IPS-18a (cell line): Measurements from ENCODE around the gene ASF1B.

ENCODE experiments used
- H3K27ac ChIP-seq: one replicate; pipeline ENCODE4 v1.5.1; 2013; ENCODE audit warnings: low read length
- H3K27me3 ChIP-seq: one replicate; pipeline ENCODE4 v1.6.1; 2013; ENCODE audit warnings: mild to moderate bottlenecking, low read length; ENCODE audit not compliant: control insufficient read depth, insufficient read depth
- H3K36me3 ChIP-seq: one replicate; pipeline ENCODE4 v1.6.1; 2013; ENCODE audit warnings: low read depth, low read length; ENCODE audit not compliant: control insufficient read depth
- H3K4me1 ChIP-seq: one replicate; pipeline ENCODE4 v1.6.1; 2013; ENCODE audit warnings: low read depth, low read length; ENCODE audit not compliant: control insufficient read depth
- H3K4me3 ChIP-seq: one replicate; pipeline ENCODE4 v1.5.1; 2013; ENCODE audit warnings: low read length
- H3K9ac ChIP-seq: one replicate; pipeline ENCODE4 v1.6.1; 2013; ENCODE audit warnings: mild to moderate bottlenecking, low read length, moderate library complexity
- H3K9me3 ChIP-seq: one replicate; pipeline ENCODE4 v1.6.1; 2013; ENCODE audit warnings: low read depth, low read length; ENCODE audit not compliant: control insufficient read depth

The ASF1B gene

GRCh38 chr19:14113762-14114414 is 22.5 kb downstream of the ASF1B start:
- Histone ChIP-seq H3K27me3 (no peaks in the 10 kb centered on the region), H3K9me3 (no peaks in the 10 kb centered on the region), H3K4me3 (no peak overlapping the region), H3K4me1 (peaks cover 16% of the 10 kb centered on the region), H3K27ac (no peak overlapping the region), H3K36me3 (no peaks in the 10 kb centered on the region), H3K9ac (no peak overlapping the region)

- H3K36me3 ChIP-seq = no peaks in the 10 kb centered on the region
- H3K4me1 ChIP-seq = peaks cover 11% of the 10 kb centered on the region
- H3K4me3 ChIP-seq = no peak overlapping the region
- H3K9ac ChIP-seq = no peak overlapping the region
- no peak overlapping the region for H3K27ac ChIP-seq
- H3K9me3 ChIP-seq = no peaks in the 10 kb centered on the region
- H3K27me3 ChIP-seq = no peaks in the 10 kb centered on the region
Observed at GRCh38 chr19:14112809-14113385, 23.5 kb downstream of the ASF1B start.

DNA sequence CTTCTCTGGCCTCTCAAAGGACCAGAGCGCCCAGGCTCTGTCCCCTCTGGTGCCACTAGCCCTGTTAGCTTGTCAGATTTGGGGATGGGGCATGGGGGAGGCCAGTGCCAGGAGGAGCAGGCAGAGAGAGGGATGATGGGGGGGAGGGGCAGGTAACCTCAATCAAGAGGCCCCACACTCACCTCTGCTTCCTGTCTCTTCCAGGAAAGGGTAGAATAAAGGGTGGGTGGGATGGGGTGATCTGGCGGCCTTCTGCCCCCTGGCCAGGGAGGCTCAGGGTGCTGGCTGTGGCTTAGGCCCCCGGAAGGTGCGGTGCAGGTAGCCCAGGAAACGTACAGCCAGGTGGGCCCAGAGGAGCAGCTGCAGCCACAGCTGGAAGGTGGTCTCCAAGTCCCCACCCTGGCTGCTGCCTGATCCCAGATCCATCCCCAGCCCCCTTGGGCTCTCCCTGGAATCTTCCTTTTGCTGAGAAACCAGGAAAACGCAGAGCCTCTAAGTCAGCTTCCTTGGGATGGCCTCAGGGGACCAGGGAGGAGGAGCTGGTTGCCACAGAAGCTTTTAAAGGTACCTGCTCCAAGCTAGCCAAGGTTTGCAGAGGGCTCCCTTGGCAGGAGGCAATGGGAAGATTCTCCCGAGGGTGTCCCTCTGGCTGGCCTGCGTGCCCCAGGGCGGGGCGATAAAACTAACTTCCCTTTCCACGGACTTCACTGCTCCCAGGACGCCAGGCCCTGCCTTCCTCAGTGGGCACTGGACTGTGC is 24.2 kb downstream of the ASF1B start:
- Histone ChIP-seq H3K27me3 (no peaks in the 10 kb centered on the region), H3K27ac (no peak overlapping the region), H3K36me3 (no peaks in the 10 kb centered on the region), H3K4me3 (no peak overlapping the region), H3K9me3 (no peaks in the 10 kb centered on the region), H3K4me1 (peaks cover 11% of the 10 kb centered on the region), H3K9ac (no peak overlapping the region)

DNA sequence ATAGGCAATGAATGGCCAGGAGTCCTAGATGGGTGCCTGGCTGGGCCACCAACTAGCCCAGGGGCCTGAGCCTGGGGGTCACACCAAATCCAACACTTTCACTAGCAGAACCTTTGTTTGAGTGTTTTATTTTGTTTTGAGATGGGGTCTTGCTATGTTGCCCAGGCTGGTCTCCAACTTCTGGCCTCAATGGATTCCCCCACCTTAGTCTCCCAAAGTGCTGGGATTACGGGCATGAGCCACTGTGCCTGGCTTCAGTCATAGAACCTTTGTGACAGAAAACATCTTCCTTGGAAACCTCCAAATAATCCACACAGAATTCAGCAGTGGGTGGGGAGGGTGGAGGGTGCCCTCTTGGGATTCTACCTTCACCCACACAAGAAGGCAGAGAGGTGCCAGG is 24.9 kb downstream of the ASF1B start:
- H3K36me3 ChIP-seq = no peaks in the 10 kb centered on the region
- H3K27ac ChIP-seq = no peak overlapping the region
- H3K27me3 ChIP-seq = no peaks in the 10 kb centered on the region
- no peaks in the 10 kb centered on the region for H3K9me3 ChIP-seq
- peaks cover 11% of the 10 kb centered on the region for H3K4me1 ChIP-seq
- H3K9ac ChIP-seq = no peak overlapping the region
- H3K4me3 ChIP-seq = no peak overlapping the region

DNA sequence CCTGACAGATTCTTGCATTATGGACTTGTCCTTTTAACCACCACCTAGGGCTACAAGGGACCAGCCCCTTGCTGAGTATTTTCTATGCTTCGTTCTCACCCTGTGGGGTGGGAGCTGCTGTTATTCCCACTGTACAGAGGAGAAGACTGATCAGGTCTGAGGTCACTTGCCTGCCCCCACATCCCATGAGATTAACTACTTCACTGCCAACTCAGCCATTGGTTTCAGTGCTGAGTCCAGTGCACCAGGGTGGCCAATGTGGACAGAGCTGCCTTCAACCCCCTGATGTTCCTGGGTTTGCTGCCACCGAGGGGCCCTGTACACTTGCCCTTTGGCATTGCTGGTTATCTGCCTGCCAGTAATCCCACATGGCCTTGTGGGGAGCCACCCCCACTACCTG is 25.7 kb downstream of the ASF1B start:
- Histone ChIP-seq H3K9me3 (no peaks in the 10 kb centered on the region), H3K9ac (no peak overlapping the region), H3K27me3 (no peaks in the 10 kb centered on the region), H3K36me3 (no peaks in the 10 kb centered on the region), H3K4me1 (peaks cover 11% of the 10 kb centered on the region), H3K27ac (no peak overlapping the region), H3K4me3 (no peak overlapping the region)

- H3K4me1 ChIP-seq = peaks cover 6% of the 10 kb centered on the region
- no peaks in the 10 kb centered on the region for H3K36me3 ChIP-seq
- H3K4me3 ChIP-seq = no peak overlapping the region
- no peak overlapping the region for H3K27ac ChIP-seq
- no peaks in the 10 kb centered on the region for H3K27me3 ChIP-seq
- H3K9me3 ChIP-seq = no peaks in the 10 kb centered on the region
- no peak overlapping the region for H3K9ac ChIP-seq
Observed at GRCh38 chr19:14107581-14108461, 28.6 kb downstream of the ASF1B start.

DNA sequence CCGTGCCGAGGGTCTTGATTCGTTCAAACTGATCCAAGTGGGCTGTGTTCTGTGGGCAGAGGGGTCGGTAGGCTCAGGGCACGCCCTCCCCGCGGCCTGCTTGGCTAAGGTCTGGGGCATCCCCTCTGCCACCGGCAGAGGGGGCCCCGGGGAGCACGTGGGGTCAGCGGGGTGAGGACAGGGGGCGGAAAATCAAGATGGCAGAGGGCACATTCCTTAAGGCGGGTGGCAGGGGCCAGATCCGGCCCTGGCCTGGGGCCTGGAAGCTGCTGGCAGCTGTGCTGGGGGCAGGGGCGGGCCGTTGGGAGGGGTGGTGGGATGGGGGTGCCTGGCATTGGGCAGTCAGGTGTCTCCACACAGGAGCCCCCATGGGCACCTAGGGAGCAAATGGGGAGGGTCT is 29.5 kb downstream of the ASF1B start:
- no peak overlapping the region for H3K4me3 ChIP-seq
- no peaks in the 10 kb centered on the region for H3K9me3 ChIP-seq
- H3K9ac ChIP-seq = no peak overlapping the region
- no peaks in the 10 kb centered on the region for H3K27me3 ChIP-seq
- H3K36me3 ChIP-seq = no peaks in the 10 kb centered on the region
- H3K27ac ChIP-seq = no peak overlapping the region
- H3K4me1 ChIP-seq = no peaks in the 10 kb centered on the region

DNA sequence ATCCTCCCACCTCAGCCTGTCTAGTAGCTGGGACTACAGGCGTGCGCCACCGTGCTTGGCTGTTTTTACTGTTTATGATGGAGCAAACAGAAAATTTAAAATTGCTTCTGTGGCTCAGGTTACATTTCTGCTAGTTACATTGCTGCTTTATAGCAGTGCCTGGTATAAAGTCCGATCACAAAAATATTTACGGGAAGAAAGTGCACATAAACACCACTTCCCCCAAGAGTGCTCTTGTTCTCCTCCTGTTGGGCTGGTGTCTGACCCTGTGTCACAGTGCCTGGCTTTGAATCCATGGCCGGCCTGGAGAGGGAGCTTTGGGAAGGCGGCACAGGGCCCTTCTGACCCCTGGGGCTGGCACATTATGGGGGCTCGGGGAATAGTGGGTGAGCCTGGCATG is 30.7 kb downstream of the ASF1B start:
- Histone ChIP-seq H3K9me3 (no peaks in the 10 kb centered on the region), H3K36me3 (peaks cover 3% of the 10 kb centered on the region), H3K4me3 (no peak overlapping the region), H3K9ac (no peak overlapping the region), H3K27me3 (no peaks in the 10 kb centered on the region), H3K27ac (no peak overlapping the region), H3K4me1 (no peaks in the 10 kb centered on the region)

GRCh38 chr19:14103310-14103709 is 33.1 kb downstream of the ASF1B start:
- H3K9ac ChIP-seq = no peak overlapping the region
- H3K9me3 ChIP-seq = no peaks in the 10 kb centered on the region
- H3K4me3 ChIP-seq = no peak overlapping the region
- H3K27me3 ChIP-seq = no peaks in the 10 kb centered on the region
- no peaks in the 10 kb centered on the region for H3K4me1 ChIP-seq
- no peak overlapping the region for H3K27ac ChIP-seq
- H3K36me3 ChIP-seq = peaks cover 3% of the 10 kb centered on the region

- Histone ChIP-seq H3K9ac (no peak overlapping the region), H3K36me3 (peaks cover 3% of the 10 kb centered on the region), H3K4me3 (no peak overlapping the region), H3K9me3 (no peaks in the 10 kb centered on the region), H3K27ac (no peak overlapping the region), H3K27me3 (no peaks in the 10 kb centered on the region), H3K4me1 (no peaks in the 10 kb centered on the region)
Observed at GRCh38 chr19:14102756-14103155, 33.6 kb downstream of the ASF1B start.

DNA sequence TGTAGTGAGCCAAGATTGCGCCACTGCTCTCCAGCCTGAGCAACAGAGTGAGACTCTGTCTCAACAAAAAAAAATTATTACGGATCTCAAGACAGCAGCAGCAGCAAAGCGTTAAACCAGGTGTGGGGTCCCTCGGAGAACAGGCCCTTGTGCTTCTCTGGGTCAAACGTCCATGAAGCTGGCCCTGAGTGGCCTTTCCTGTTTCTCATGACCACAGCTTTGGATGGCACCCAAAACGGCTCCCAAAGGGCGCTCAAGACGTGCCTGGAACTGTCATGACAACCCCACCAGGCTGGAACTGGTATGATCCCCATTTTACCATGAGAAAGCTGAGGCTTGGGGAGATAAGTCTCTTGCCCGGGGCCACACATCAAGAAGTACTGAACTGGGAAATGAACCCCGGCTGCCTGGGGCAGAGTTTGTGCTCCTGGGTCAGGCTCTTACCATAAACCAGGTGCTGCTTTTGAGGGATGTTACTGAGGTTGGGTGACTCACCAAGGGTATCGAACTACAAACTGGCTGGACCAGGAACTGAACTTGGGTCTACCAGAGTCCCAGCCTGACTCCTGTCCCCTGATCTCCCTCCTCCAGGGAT is 34.2 kb downstream of the ASF1B start:
- Histone ChIP-seq H3K9me3 (no peaks in the 10 kb centered on the region), H3K9ac (no peak overlapping the region), H3K4me1 (no peaks in the 10 kb centered on the region), H3K27ac (no peak overlapping the region), H3K4me3 (no peak overlapping the region), H3K36me3 (peaks cover 3% of the 10 kb centered on the region), H3K27me3 (no peaks in the 10 kb centered on the region)
